OCI-LY7 (cell line): ENCODE data around the gene CTDNEP1.

Experiments used
- EZH2phosphoT487 ChIP-seq: fragments of 200-600 bp; sonication (generic); IDR thresholded peaks from 2 replicates; pipeline ENCODE4 v1.6.1; 2018; ENCODE audit warnings: low read depth, borderline replicate concordance, mild to moderate bottlenecking, mixed run types, antibody characterized with exemption, low read length, moderate library complexity, mixed read lengths
- TF ChIP-seq, protein P1 (sequence below): fragments of 200-600 bp; sonication (generic); conservative IDR thresholded peaks from 2 replicates; pipeline ENCODE4 v1.5.1; 2014; ENCODE audit warnings: mild to moderate bottlenecking, antibody characterized with exemption, low read length, moderate library complexity, mixed read lengths

DNA sequence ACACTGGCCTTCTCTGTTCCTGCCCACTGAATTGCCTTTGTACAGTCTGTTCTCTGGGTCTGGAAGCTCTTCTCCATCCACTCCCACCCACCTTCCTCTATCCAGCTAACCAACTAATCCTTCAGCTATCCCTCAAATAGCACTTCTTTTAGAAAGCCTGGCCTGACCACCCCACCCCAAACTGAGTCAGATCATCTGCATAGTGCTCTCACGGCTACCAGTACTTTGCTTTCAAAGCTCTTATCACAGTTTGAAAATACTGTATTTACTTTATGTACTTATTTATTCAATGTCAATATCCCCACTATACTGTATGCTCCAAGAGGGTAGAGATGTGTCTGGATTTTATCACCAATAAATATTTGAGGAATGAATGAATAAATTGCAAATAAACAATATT lies 15.2 kb upstream of the CTDNEP1 start:
- TF ChIP-seq, protein P1, sequence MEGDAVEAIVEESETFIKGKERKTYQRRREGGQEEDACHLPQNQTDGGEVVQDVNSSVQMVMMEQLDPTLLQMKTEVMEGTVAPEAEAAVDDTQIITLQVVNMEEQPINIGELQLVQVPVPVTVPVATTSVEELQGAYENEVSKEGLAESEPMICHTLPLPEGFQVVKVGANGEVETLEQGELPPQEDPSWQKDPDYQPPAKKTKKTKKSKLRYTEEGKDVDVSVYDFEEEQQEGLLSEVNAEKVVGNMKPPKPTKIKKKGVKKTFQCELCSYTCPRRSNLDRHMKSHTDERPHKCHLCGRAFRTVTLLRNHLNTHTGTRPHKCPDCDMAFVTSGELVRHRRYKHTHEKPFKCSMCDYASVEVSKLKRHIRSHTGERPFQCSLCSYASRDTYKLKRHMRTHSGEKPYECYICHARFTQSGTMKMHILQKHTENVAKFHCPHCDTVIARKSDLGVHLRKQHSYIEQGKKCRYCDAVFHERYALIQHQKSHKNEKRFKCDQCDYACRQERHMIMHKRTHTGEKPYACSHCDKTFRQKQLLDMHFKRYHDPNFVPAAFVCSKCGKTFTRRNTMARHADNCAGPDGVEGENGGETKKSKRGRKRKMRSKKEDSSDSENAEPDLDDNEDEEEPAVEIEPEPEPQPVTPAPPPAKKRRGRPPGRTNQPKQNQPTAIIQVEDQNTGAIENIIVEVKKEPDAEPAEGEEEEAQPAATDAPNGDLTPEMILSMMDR: no peak
- TF ChIP-seq EZH2phosphoT487: no peak
